Stimulated activated CD8-positive, alpha-beta memory T cell treated with anti-CD3 and anti-CD28 coated beads, Interleukin-15, amount 100 ng/mL, for 24 hours (primary cell): Measurements from ENCODE around the gene INTS7.
"Not testable (repeated sequence)": the region's sequence is repeated elsewhere in the genome, so short reads cannot be mapped to it uniquely, and the experiment has no call there.

Source experiments
- DNase-seq: peaks from one replicate; pipeline ENCODE4 v3.0.0-alpha.2; 2020; ENCODE audit warnings: low read depth

INTS7 gene

DNA sequence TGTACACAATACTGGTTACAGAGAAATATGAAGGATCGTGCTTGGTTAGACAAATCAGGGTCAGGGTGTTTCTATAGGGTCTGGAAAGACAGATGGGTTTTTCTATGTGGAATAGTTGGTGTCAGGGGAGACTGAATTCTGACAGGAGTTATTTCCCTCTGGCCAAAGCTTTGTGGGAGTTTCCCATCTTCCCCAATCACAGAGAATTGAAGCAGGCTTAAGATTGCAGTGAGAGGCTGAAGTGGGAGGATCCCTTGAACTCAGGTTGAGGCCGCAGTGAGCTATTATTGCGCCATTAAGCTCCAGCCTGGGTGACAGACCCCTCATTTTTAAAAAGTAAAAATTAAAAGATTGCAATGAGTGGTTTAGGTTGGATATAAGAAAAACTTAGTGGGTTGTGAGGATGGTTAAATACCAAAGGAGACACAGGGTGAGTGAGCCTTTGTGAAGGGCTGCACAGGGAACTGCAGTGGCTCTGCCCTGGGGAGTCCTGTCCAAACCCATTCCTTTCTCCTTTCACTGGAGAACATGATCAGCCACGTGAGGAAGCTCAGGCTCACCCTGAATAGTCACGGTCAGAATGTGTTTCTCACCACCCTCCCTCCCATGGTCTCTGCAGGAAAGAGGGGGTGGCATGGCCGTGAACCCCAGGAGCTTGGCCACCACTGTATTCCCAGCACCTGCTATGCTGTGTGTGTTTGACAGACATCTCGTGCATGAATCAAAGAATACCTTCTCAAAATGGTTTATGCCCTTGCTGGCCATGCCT lies 101.2 kb downstream of the INTS7 start:
- DNase-seq: no peak

DNA sequence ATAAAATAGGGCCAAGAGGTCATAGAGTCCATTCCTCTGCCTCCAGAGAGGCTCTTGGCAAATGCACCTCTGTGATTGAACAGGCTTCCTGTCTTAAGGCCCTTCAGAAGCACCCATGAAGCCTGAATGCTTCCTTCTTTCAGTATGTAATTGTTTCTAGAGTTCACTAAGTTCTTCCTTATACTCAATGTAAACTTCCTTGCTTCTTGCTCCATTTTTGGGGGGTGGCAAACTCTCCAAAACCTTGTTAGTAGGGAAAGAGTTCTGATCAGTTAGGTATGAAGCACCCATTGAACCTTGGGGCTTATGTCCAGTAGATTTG lies 102.5 kb downstream of the INTS7 start:
- DNase-seq: no peak

DNA sequence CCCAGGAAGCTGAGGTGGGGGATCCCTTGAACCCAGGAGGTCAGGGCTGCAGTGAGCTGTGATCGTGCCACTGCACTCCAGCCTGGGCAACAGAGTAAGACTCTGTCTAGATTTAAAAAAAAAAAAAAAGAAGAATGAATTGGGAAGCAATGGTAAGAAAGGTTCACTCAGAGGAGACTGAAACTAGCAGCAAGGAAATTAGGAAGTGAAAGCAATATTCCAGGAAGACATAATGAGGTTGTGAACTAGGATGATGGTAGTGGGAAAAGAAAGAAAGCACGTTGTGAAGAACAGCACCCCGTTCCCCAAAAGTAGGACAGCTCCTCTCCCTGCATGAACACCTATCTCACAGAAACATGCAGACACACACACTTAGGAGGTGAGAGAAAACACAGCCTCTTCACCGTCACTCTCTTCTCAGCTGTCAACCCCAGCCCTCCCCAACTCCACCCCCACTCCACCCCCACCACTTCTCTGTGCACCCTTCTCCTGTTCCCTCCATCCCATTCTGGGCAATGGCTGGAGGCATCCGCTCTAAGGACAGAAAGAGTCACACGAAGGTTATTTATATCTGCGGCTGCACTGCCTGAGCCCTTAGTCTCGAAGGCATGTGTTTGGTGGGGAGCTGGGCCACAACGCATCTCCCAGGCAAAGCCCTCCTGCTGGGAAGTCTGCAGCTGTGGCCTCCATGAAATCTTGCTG lies 103.0 kb downstream of the INTS7 start:
- no peak for DNase-seq

DNA sequence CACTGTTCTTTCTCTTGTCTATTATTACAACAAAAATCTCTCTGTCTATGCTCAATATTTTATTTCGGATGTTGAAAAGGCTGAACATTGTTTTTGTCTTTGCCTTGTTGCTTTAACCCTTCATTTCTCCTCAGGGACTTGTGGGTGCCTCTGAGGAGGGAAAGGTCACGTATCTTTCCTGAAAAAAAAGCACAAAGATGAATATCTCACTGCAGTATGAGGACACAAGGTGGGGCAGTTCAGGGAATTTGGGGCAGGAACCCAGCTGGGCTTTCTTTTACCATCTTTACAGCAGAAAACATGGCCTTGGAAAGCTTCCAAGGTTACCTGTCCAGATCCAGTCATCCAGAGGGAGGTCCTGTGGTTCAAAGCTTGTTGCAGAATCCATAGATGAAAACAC lies 105.7 kb downstream of the INTS7 start:
- no peak for DNase-seq

DNA sequence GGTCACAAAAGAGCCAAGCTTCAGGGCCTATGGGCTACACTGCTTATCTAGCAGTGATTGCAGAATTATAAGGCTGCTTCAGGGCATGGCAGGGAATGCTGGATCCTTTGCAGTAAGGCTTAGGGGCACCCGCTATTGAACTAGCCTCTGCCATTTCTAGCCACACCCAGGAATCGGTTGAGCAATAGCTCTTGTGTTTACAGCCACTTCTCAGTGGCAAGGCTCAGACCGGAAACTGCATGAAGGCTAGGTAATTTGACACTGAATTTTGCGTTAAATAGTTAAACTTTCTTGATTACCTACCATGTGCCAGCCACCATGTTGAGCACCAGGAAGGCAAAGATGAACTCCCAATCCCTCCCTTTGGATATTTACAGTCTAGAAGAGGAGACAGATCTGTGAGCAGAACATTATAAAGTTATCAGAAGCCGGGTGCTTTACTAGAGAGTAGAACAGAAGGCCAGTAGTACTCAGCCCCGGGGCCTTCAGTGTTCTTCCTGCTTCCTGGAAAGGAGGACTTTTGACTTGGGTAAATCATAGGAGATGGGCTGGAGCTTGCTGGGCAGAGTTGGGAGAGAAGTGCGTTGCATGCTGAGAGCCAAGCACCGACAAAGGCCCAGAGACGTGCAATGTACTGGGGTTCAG lies 106.2 kb downstream of the INTS7 start:
- no peak for DNase-seq

DNA sequence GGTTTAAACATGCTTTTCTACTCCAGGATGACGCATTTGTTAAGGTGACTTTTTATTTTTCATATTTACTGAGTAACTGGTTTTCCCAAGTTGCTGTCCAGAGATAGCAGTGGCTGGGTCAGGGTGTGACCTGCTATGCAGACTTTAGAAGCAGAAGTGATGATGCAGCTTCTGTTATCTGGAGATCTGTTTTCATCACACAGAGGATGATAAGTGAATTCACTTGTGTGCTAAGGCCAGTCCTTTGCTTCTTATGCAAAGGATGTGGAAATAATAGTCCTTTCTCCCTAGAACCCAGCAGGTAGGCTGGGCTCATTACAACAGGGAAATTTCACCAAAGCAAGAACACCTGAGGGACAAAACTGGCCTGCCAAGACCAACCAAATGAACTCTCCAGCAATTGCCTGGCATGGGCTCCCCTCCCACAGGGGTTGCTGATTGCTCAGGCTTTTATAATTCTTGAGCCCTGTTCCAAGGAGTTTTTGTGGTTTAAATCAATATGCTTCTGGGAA lies 107.0 kb downstream of the INTS7 start:
- DNase-seq: no peak

DNA sequence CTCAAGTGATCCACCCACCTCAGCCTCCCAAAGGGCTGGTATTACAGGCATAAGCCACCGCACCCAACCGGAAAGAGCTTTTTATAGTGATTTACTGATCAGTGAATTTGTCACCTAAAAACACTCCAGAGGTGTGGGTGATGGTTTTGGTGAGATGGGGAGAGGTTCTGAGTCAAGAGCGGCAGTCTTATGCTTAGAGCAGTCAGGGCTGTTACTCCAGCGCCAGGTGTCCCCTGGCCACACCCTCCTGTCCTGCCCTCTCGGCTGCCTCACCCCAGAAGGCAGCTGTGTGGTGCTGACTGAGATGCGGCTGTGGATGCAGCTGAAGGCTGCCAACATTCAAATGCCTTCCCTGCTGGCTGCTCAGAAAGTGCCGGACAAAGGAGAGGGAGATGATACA lies 110.3 kb downstream of the INTS7 start:
- DNase-seq: no peak

DNA sequence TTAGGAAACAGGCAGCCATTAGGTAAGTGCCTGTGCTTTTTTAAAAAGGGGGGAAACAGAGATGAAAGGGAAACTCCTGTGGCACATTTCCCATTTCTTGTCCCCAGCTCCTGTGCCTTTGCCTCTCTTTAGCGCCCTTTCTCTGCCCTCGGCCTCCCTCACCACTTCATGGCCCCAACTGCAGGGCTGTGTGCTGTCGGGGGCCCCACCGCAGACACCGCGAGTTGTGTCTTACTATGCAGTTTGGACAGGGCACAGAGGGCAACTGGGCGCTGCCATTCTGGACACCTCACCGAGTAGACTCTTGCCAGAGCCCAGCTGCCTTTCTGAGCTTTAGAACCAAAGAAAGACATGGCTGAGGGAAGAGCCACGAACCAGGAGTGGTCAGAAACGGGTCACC lies 111.1 kb downstream of the INTS7 start:
- no peak for DNase-seq

DNA sequence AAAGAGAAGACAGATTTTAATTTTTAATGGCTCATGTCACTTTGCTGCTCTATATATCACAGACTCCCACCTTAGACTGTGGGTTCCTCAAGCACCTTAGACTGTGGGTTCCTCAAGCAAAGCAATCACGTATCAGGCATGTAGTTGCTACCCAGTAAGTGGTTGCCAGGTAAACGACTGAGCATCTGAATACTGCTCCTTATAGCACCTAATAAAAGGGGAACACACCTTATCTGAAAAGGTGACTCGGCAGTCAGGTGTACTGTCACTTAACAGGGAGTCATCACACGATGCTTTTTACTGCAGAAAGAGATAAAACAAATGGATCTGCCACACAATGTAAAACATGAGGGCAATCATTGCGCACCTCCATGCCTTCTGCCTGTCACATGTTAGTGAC lies 112.3 kb downstream of the INTS7 start:
- DNase-seq: no peak

DNA sequence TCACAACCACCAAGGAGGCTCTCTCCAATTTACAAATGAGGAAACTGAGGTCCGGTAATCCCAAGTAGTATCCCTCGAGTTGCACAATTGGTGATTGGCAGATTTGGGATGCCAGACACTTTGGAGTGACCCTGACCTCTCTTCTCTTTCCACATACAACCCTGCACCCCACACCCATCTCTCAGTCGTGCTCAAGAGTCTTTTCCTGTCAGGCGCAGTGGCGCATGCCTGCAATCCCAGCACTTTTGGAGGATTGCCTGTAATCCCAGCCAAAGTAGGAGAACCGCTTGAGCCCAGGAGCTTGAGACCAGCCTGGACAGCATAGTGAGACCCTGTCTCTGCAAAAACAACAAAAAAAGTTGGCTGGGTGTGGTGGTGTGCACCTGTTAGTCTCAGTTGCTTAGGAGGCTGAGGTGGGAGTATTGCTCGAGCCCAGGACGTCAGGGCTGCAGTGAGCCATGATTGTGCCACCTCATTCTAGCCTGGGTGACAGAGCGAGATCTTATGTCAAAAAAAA lies 113.7 kb downstream of the INTS7 start:
- no peak for DNase-seq

DNA sequence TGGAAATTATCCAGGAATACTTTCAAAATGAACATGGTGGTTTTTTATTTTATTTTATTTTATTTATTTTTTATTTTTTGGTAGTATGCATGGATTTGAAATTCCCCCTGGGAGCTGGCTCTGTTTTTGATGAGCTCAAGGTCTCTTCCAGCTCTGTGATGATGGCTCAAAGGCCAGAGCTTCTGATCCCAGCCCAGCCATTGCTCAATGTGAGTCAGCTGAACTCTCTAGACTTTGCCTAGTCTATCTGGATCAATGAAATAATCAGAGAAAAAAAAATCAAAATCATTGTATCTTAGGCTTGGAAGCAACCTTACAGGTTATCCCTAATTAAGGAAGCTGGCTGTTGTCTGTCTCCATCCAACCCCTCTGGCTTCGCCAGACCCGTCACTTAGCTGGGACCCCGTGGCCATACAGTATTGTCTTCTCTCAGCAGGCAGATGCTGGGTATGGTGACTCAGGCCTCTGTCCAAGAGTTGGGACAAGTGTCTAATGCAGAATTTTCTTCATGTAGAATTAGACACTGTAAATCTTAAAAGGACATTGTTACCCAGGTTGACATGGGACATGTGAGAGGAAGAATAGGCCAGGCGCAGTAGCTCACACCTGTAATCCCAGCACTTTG lies 114.6 kb downstream of the INTS7 start:
- DNase-seq: no peak

DNA sequence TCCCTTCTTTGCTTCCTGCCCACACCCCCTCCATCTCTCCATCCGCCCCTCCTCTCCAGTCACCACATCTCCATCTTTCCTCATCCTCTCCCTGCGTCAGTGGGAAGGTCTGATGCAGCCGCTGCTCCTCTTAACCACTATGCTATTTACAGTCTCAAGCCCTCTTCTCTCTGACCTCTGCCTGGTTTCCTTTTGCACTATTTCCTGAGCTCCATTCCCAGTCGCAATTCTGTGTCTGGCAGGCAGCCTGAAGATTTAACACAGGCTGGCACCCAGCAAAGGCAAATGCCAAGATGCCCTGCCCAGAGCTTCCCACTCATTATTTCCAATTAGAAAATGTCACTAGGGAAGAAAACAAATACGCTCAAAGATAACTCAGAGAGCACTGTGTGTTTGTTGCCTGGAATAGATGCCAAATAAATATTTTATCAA lies 115.2 kb downstream of the INTS7 start:
- no peak for DNase-seq

DNA sequence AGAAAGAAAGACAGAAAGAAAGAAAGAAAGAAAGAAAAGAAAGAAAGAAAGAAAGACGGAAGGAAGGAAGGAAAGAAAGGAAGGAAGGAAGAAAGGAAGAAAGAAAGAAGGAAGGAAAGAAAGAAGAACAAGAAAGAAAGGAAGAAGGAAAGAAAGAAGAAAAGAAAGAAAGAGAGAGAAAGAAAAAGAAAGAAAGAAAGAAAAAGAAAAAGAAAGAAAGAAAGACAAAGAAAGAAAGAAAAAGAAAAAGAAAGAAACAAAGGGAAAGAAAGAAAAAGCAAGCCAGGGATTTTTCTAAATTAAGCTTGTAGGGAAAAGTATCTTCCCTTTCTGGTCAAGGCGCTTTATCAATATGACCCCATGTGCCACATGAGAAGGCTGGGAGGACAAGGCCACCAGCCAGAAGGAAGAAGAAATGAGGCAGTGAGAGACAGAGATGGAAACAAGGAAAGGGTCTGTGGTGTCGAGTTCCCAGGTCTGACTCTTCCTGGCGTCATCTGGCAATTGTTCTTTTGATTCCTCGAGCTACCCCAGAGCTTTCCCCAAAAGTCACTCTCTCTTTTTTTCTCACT lies 116.4 kb downstream of the INTS7 start:
- no peak for DNase-seq

DNA sequence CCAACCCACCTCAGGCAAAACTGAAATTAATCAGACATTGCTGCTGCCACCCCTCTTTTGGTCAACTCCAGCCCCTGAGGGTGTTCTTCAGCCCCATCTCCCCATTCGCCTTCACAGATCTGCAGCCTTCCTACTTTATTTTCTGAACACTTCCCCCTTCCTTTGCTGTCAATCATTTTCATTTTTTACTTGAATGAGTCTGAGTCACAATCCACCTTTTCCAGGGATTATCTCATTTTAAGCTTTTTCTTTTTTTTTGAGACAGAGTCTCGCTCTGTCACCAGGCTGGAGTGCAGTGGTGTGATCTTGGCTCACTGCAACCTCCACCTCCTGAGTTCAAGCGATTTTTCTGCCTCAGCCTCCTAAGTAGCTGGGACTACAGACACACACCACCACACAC lies 118.9 kb downstream of the INTS7 start:
- not testable (repeated sequence) for DNase-seq

DNA sequence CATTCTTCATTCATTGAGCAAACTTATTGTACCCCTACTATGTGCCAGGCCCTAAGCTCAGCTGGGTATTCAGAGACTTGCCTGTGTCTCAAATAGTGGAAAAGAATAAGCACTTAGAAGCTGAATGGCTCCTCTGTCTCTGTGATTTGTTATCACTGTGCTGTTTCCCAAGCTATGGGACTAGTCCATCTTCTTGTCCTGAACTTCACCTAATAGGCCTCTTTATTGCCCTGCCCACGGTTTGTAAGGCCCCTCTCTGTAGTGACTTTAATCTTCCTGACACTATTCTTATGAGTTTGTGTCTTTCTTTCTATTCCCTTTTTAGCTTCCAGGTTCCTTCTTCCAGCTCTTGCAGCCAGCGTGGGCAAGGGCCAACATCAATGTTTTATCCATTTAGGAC lies 119.4 kb downstream of the INTS7 start:
- DNase-seq: no peak

DNA sequence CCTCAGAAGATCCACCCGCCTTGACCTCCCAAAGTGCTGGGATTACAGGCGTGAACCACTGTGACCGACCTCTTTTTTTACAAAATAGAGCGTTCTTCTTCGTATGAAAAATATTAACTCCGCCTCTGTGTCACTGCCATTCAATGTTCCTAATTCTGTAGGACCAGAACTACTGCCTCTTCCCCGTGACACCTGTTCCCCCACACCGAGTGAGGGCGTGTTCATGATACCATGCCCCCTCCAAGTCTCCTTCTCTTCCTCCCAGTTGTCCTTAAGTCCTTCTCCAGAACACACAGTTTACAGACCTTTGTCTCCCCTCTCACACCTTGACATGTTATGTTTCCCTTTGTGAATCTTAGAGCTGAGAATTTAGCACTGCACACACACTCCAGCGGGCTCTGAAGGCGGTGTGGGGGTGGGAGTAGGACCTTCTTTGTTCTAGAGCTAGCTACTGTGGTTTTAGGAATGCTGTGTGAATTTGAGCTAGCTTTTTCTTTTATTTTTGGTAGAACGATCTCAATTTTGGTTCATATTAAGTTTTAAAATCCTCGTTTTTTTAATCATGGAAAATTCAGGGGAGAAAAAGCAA lies 122.4 kb downstream of the INTS7 start:
- DNase-seq: no peak

DNA sequence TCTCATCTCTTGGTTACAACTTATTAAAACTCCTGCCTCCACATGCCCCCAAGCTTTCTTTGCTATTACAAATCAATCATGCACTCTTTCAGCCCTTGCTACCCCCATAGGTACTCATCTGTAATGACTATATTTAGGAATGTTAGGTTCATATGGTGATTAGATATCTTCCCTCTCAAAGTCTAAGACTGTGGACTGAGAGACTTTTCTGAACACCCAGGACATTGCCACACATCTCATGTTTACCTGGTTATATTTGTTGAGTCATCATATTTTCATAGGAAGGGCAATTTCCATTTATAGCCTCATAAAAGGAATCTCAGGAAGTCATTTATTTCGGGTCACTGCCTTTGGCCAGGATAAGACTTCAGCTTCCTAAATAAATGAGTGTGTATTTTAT lies 123.3 kb downstream of the INTS7 start:
- no peak for DNase-seq

DNA sequence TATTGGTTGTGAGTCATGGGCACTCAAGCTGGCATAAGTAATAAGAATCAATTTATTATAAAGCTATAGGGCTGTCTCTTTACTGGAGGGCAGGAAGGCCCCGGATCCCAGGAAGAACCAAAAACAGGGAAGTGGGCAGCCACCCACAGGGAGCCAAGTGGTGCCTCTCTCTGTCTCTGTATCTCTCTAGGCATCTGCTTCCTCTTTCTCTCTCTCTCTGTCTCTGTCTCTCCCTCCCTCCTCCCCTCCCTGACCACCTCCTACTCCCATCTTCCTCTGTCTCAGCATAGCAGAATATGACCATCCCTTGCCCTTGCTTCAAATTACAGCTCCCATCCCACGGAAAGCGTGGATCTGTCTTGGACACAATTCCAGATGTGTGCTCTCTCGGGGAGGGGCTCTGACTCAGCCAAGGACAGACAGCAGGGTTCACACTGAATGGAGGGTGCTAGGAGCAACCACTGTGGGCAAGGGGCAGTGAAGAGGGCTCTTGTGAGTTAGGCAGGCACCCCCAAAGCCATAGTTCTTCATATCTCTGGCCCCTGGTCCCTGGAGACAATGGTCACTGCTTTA lies 124.4 kb downstream of the INTS7 start:
- DNase-seq: no peak

DNA sequence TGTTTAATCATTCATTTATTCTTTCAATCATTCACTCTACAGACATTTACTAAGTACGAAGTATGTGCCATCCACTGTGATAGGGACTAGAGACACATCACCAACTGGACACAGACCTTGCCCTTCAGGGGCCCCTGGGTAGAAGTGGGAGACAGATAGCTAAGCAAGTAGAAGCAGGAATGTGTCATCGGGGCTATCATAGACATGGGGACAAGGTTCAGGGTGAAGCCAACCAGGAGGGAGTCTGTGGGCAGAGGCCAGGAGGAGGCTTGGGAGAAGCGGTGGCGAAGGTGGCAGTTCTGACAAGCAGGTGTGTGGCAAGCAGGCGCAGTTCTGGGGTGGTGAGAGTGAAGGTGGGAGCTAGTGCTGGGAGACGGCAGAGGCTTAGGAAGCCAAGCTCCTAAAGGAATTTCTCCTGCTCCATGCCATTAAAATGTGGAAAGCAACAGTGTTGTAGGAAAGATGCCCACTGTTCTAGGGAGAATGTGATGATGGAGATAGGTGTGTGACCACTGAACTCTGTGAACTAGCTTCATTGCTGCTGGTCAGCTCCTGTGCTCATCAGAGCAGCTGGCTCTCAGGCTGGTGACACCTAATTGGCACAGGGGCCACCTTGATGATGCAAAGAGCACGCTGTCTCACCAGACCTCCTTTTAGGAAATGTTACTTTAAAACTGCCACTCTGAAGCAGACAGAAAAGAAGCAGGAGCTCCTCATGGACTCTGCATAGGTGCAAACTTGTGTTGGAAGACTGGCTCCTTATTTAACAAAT lies 125.1 kb downstream of the INTS7 start:
- DNase-seq: no peak

DNA sequence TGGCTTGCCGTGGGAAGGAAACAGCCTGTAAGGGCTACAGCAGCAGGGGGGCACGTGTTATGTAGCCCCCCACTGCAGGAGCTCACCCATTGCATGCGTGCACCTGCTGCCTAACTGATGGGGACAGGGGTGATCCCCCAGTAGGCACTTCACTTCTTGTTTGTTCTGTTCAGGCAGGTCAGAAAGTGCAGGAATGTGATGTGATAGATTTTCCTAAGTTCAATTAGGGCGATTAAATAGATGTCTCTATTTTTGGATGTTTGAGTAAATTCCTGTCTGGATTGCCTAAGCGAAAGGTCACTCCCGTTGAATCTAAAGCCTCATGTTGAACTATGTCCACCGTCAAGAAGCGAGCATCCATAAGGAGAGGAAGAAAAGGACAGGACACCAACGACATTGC lies 126.0 kb downstream of the INTS7 start:
- DNase-seq: no peak

DNA sequence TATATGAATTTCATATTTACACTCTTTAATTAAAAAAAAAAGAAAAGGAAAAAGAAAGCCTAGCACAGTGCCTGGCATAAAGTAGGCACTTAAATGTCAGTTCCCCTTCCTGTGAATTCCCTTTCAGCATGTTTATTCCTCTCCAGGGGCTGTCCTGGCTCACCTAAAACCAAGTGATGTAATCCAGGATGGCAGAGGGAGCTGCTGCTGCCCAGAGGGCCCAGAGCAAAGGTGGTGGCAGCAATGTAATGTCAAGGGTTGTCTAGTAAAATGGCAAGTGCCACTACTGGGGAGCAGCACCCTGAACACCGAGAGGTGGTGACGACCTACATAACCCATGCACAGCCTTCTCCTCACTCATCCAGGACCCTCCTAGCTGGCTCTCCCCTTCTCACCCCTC lies 126.4 kb downstream of the INTS7 start:
- no peak for DNase-seq
